ENCODE measurements around the gene GOSR1.

- TF ChIP-seq ZC3H11A (IDR thresholded peaks at IDR 0.05) (no peak), POLR2A (IDR thresholded peaks at IDR 0.05; ENCODE audit: low read length) (no peak), JUNB (IDR thresholded peaks at IDR 0.05) (no peak), EP300 (IDR thresholded peaks at IDR 0.05) (no peak)
Measured at GRCh38 chr17:30449480-30449879, 27.7 kb upstream of the GOSR1 start.
